A673 (cell line): ENCODE measurements around the gene PLA2G4A. TPM values are rescaled to one million over a fixed set of nuclear protein-coding genes. Genes with fewer than 3 reads are reported as not detected.

ENCODE experiments used
- BruUV-seq: library from RNA; stranded (reverse); fragments of 400-500 nt; replicated peaks from 2 replicates; lab custom pipeline; 2021; lab: Mats Ljungman, UMichigan
- CTCF ChIA-PET: fragments of 300-600 bp; sonication (Branson Sonifier 250); formaldehyde crosslinking; loops from one replicate; lab custom pipeline; 2022; ENCODE audit warnings: antibody characterized with exemption; lab: Charles Lee
- POLR2A ChIA-PET: fragments of 300-600 bp; sonication (Branson Sonifier 250); formaldehyde crosslinking; loops from one replicate; lab custom pipeline; 2022; ENCODE audit warnings: antibody characterized with exemption; ENCODE audit not compliant: low non-redundant PET; lab: Charles Lee
- DNase-seq: peaks from one replicate; pipeline ENCODE4 v3.0.0-alpha.2; 2015; ENCODE audit warnings: low spot score
- H3K27ac ChIP-seq: fragments of 200-600 bp; sonication (generic); 2 replicates; pipeline ENCODE4 v1.5.1; 2016; ENCODE audit warnings: mixed run types, low read depth, mild to moderate bottlenecking, mixed read lengths, antibody characterized with exemption, low read length; ENCODE audit not compliant: poor library complexity, severe bottlenecking
- H3K27me3 ChIP-seq: fragments of 200-600 bp; sonication (generic); replicated peaks from 2 replicates; pipeline ENCODE4 v1.6.1; 2017; ENCODE audit warnings: mixed run types, low read depth, mild to moderate bottlenecking, mixed read lengths, antibody characterized with exemption, low read length; ENCODE audit not compliant: insufficient read depth, poor library complexity
- H3K36me3 ChIP-seq: fragments of 200-600 bp; sonication (generic); 2 replicates; pipeline ENCODE4 v1.6.1; 2016; ENCODE audit warnings: mixed run types, mild to moderate bottlenecking, mixed read lengths, antibody characterized with exemption, low read length; ENCODE audit not compliant: insufficient read depth, poor library complexity, severe bottlenecking
- H3K4me1 ChIP-seq: fragments of 200-600 bp; sonication (generic); 2 replicates; pipeline ENCODE4 v1.6.1; 2017; ENCODE audit warnings: mixed run types, mild to moderate bottlenecking, mixed read lengths, antibody characterized with exemption, low read length; ENCODE audit not compliant: insufficient read depth, poor library complexity, severe bottlenecking
- H3K4me3 ChIP-seq: fragments of 200-600 bp; sonication (generic); 2 replicates; pipeline ENCODE4 v1.5.1; 2016; ENCODE audit warnings: low read depth, mixed run types, mild to moderate bottlenecking, mixed read lengths, low read length; ENCODE audit not compliant: poor library complexity, severe bottlenecking
- H3K9me3 ChIP-seq: fragments of 200-600 bp; sonication (generic); 2 replicates; pipeline ENCODE4 v1.6.1; 2016; ENCODE audit warnings: mixed run types, low read depth, mild to moderate bottlenecking, mixed read lengths, antibody characterized with exemption, low read length; ENCODE audit not compliant: poor library complexity, severe bottlenecking
- CTCF ChIP-seq: fragments of 300-800, 200-600 bp; sonication (generic); conservative IDR thresholded peaks from 2 replicates; pipeline ENCODE4 v1.5.1; 2017; ENCODE audit warnings: low read depth, mild to moderate bottlenecking, antibody characterized with exemption, low read length, moderate library complexity, mixed read lengths
- EZH2 ChIP-seq: fragments of 200-600 bp; sonication (generic); IDR thresholded peaks from 2 replicates; pipeline ENCODE4 v1.6.1; 2017; ENCODE audit warnings: borderline replicate concordance, low read depth, mild to moderate bottlenecking, mixed read lengths, antibody characterized with exemption, low read length; ENCODE audit not compliant: poor library complexity, severe bottlenecking
- intact Hi-C: fragments of 100-400 bp; cut with micrococcal nuclease; formaldehyde crosslinking; loops from one replicate; pipeline ENCODE4 v1.10.0; 2022; ENCODE audit not compliant: unreplicated experiment
- total RNA-seq: library from RNA; stranded (reverse); gene quantifications from 2 replicates; pipeline ENCODE4 v1.2.3, GENCODE V29; 2021

Gene PLA2G4A
- total RNA-seq, 1 experiment from 2014 or later: 34.4 TPM

- CTCF ChIA-PET: no interaction called here
- TF ChIP-seq CTCF: no peak
- TF ChIP-seq EZH2: no peak
- Histone ChIP-seq H3K27me3 (no peaks in the 10 kb centered on the region), H3K36me3 (no peaks in the 10 kb centered on the region), H3K4me1 (peaks cover 11% of the 10 kb centered on the region), H3K4me3 (no peak overlapping the region), H3K9me3 (no peaks in the 10 kb centered on the region), H3K27ac (no peak overlapping the region)
- no TSS peak for BruUV-seq
- POLR2A ChIA-PET: no interaction called here
- intact Hi-C loops: no loop called here
- DNase-seq: no peak
These were observed 72.9 kb downstream of the PLA2G4A start for GRCh38 chr1:186901631-186902030.

- CTCF ChIA-PET: no interaction called here
- intact Hi-C loops: no loop called here
- TF ChIP-seq CTCF (no peak), EZH2 (no peak)
- no peaks in the 10 kb centered on the region for H3K36me3 ChIP-seq
- POLR2A ChIA-PET: no interaction called here
- no peak overlapping the region for H3K4me3 ChIP-seq
- no peak overlapping the region for H3K27ac ChIP-seq
- DNase-seq: no peak
- no peaks in the 10 kb centered on the region for H3K27me3 ChIP-seq
- BruUV-seq: no TSS peak
- H3K4me1 ChIP-seq: peaks cover 5% of the 10 kb centered on the region
- no peaks in the 10 kb centered on the region for H3K9me3 ChIP-seq
These were observed 74.8 kb downstream of the PLA2G4A start for GRCh38 chr1:186903374-186904136.

GRCh38 chr1:186904361-186904760 lies 75.6 kb downstream of the PLA2G4A start:
- POLR2A ChIA-PET: no interaction called here

More at GRCh38 chr1:186904361-186904760, 75.6 kb downstream of the PLA2G4A start:
- no peak for DNase-seq
- Histone ChIP-seq H3K4me3 (no peak overlapping the region), H3K36me3 (no peaks in the 10 kb centered on the region), H3K4me1 (peaks cover 5% of the 10 kb centered on the region), H3K9me3 (no peaks in the 10 kb centered on the region), H3K27ac (no peak overlapping the region), H3K27me3 (no peaks in the 10 kb centered on the region)
- TF ChIP-seq EZH2 (no peak), CTCF (no peak)
- BruUV-seq: no TSS peak
- CTCF ChIA-PET: no interaction called here
- intact Hi-C loops: no loop called here
